BE2C (cell line): ENCODE measurements around the gene MAGEC3.
"Not testable (repeated sequence)": the region's sequence is repeated elsewhere in the genome, so short reads cannot be mapped to it uniquely, and the experiment has no call there.

Experiments used
- DNase-seq: peaks from one replicate; pipeline ENCODE4 v3.0.0-alpha.2; 2020
- H3K27me3 ChIP-seq: fragments of 250-450 bp; sonication (Bioruptor Pico); 2 replicates; pipeline ENCODE4 v1.5.1; 2020; ENCODE audit warnings: mild to moderate bottlenecking
- H3K36me3 ChIP-seq: fragments of 250-450 bp; sonication (Bioruptor Pico); 2 replicates; pipeline ENCODE4 v1.5.1; 2020; ENCODE audit warnings: mild to moderate bottlenecking
- H3K4me1 ChIP-seq: fragments of 250-450 bp; sonication (Bioruptor Pico); 2 replicates; pipeline ENCODE4 v1.5.1; 2020
- H3K4me3 ChIP-seq: 2 replicates; pipeline ENCODE4 v1.5.1; 2011; ENCODE audit warnings: low read depth, low read length
- H3K9me3 ChIP-seq: fragments of 250-450 bp; sonication (Bioruptor Pico); 2 replicates; pipeline ENCODE4 v1.5.1; 2020
- TF ChIP-seq, protein P1 (sequence below): IDR thresholded peaks from 2 replicates; pipeline ENCODE4 v1.5.1; 2012; ENCODE audit warnings: mild to moderate bottlenecking, low read depth, low read length

MAGEC3 gene

DNA sequence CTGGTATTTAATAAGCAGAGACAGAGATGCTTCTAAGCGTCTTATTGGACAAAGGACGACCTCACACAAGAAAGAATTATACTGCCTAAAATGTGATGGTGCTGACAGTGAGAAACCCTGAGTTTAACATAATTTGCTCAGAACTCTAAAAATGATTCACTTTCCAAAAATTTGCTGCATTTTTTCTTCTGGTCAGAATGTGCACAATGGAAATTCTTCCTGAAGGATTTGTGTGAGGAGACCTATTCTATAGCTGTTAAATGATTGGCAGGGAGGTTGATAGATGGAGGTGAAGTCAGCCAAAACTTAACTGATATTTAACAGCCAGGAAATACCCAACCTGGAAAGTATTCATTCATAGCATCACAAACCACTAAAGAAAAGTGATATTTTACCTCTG lies 1.7 kb downstream of the MAGEC3 start:
- H3K4me3 ChIP-seq, result no peak overlapping the region
- no peaks in the 10 kb centered on the region for H3K36me3 ChIP-seq
- DNase-seq, result no peak
- no peaks in the 10 kb centered on the region for H3K27me3 ChIP-seq
- no peaks in the 10 kb centered on the region for H3K9me3 ChIP-seq
- no peaks in the 10 kb centered on the region for H3K4me1 ChIP-seq
- TF ChIP-seq, protein P1, sequence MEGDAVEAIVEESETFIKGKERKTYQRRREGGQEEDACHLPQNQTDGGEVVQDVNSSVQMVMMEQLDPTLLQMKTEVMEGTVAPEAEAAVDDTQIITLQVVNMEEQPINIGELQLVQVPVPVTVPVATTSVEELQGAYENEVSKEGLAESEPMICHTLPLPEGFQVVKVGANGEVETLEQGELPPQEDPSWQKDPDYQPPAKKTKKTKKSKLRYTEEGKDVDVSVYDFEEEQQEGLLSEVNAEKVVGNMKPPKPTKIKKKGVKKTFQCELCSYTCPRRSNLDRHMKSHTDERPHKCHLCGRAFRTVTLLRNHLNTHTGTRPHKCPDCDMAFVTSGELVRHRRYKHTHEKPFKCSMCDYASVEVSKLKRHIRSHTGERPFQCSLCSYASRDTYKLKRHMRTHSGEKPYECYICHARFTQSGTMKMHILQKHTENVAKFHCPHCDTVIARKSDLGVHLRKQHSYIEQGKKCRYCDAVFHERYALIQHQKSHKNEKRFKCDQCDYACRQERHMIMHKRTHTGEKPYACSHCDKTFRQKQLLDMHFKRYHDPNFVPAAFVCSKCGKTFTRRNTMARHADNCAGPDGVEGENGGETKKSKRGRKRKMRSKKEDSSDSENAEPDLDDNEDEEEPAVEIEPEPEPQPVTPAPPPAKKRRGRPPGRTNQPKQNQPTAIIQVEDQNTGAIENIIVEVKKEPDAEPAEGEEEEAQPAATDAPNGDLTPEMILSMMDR, result no peak

DNA sequence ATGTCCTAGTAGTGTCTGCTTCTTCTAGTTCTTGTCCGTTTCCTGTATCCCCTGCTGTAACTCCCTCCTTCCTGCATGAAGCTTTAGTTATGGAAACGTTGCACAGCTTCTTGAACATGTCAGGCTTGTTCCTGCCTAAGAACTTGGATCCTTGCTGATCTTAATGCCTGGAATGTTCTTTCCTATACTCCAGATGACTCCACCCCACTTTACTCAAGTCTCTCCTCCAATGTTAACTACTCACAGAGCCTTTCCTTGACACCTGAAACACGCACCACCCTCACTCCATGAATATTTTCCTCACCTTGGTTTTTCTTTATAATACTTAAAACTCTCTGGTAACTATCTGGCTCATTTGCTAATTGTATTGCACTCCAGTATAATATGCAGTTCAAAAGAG lies 19.4 kb downstream of the MAGEC3 start:
- DNase-seq, result no peak
- H3K4me3 ChIP-seq, result no peak overlapping the region
- H3K4me1 ChIP-seq, result no peaks in the 10 kb centered on the region
- TF ChIP-seq, protein P1, result no peak
- no peaks in the 10 kb centered on the region for H3K36me3 ChIP-seq
- H3K27me3 ChIP-seq, result no peaks in the 10 kb centered on the region
- no peaks in the 10 kb centered on the region for H3K9me3 ChIP-seq

DNA sequence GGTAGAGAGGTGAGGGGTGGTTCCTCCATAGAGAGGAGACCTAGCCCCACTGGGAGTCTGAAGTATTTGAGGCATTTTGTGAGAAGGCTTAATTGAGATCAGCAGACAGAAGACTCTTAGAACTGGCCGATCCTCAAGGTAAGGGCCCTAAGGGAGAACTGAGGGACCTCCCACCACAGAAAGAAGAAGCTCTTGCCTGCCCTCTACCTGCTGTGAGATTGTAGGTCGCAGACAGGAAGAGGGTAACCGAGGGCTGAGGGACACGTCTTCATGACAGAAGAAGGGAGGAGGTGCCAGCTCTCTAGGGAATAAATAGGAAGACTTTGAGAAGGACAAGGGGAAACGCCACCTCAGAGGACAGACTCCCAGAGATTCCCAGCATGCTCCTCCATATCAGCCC lies 41.5 kb downstream of the MAGEC3 start:
- H3K36me3 ChIP-seq, result no peaks in the 10 kb centered on the region
- DNase-seq, result no peak
- no peak overlapping the region for H3K4me3 ChIP-seq
- TF ChIP-seq, protein P1, result no peak
- H3K4me1 ChIP-seq, result no peaks in the 10 kb centered on the region
- H3K9me3 ChIP-seq, result no peaks in the 10 kb centered on the region
- no peaks in the 10 kb centered on the region for H3K27me3 ChIP-seq

DNA sequence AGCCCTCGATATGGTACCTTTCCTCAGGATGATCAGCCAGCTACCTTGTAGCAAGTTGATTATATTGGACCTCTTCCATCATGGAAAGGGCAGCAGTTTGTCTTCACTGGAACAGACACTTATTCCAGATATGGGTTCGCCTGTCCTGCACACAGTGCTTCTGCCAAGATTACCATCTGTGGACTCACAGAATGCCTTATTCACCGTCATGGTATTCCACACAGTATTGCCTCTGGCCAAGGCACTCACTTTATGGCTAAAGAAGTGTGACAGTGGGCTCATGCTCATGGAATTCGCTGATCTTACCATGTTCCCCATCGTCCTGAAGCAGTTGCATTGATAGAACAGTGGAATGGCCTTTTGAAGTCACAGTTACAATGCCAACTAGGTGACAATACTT lies 50.7 kb downstream of the MAGEC3 start:
- H3K9me3 ChIP-seq, result not testable (repeated sequence)

DNA sequence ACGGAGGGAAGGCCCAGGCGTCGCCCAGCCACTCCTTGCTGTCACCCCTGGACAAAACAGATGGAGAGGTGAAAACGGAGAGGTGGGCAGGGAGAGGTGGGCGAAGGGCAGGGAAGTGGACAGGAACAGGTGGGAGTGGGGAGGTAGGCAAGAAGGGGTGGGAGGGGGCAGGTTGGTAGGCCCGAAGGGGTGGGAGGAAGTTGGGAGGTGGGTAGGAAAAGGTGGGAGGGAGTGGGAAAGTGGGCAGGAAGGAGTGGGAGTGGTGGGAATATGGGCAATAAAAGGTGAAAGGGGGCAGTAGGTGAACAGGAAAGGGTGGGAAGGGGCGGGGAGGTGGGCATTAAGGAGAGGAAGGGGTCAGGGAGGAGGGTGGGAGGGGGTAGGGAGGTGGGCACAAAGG lies 56.6 kb downstream of the MAGEC3 start:
- H3K36me3 ChIP-seq, result no peaks in the 10 kb centered on the region
- no peak for DNase-seq
- no peaks in the 10 kb centered on the region for H3K9me3 ChIP-seq
- H3K27me3 ChIP-seq, result no peaks in the 10 kb centered on the region
- TF ChIP-seq, protein P1, result no peak
- no peaks in the 10 kb centered on the region for H3K4me1 ChIP-seq
- H3K4me3 ChIP-seq, result no peak overlapping the region

More for the DNA sequence above, 50.7 kb downstream of the MAGEC3 start:
- H3K4me3 ChIP-seq, DNase-seq, H3K36me3 ChIP-seq, H3K27me3 ChIP-seq, H3K4me1 ChIP-seq: not testable (repeated sequence)

DNA sequence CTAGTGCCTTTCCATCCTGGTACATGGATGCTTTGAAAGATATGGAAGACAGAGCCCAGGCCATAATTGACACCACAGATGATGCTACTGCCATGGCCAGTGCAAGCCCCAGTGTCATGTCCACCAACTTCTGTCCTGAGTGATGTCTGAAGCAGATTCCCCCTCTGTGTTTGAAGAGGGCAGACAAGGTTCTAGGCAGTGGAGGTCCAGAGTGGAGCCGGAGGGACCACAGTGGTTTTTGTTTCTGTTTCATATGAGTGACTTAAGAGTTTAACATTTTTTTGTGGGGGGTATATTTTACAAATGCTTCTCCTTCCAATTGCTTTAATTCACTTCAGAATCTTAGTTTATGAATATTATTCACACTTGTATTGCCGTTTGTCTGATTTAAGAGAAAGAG lies 59.6 kb downstream of the MAGEC3 start:
- Histone ChIP-seq H3K4me3 (no peak overlapping the region), H3K9me3 (no peaks in the 10 kb centered on the region), H3K36me3 (no peaks in the 10 kb centered on the region), H3K27me3 (no peaks in the 10 kb centered on the region), H3K4me1 (no peaks in the 10 kb centered on the region)
- TF ChIP-seq, protein P1, result no peak
- DNase-seq, result no peak

DNA sequence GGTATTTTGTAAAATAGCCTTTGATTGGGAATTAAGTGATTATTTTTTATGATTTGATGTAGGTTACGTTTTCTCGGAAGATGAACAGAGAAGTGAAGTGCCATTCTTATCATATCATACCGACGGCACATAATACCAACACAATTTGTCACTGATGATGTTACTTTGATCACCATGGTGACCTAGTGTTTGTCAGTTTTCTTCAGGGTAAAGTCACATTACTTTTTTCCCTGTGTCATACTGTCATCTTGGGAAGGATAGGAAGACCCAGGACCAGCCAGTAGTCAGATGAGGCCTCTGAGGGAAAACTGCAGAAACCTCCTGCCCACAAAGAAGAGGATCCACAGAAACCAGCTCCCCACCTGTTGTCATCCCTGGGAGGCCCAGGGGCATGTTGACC lies 64.2 kb downstream of the MAGEC3 start:
- H3K4me1 ChIP-seq, result no peaks in the 10 kb centered on the region
- H3K27me3 ChIP-seq, result no peaks in the 10 kb centered on the region
- no peaks in the 10 kb centered on the region for H3K9me3 ChIP-seq
- TF ChIP-seq, protein P1, result no peak
- DNase-seq, result no peak
- no peaks in the 10 kb centered on the region for H3K36me3 ChIP-seq
- H3K4me3 ChIP-seq, result no peak overlapping the region
